Activated CD4-positive, alpha-beta T cell treated with anti-CD3 and anti-CD28 coated beads, Interleukin-2, Interleukin-6, amounts not matched to agents 100 ng/mL and 50 ng/mL, durations not matched to agents 16 hours and 8 hours (primary cell): ENCODE measurements around the gene MTIF3.

ENCODE experiments used
- DNase-seq: peaks from one replicate; pipeline ENCODE4 v3.0.0-alpha.2; 2020

The MTIF3 gene

DNA sequence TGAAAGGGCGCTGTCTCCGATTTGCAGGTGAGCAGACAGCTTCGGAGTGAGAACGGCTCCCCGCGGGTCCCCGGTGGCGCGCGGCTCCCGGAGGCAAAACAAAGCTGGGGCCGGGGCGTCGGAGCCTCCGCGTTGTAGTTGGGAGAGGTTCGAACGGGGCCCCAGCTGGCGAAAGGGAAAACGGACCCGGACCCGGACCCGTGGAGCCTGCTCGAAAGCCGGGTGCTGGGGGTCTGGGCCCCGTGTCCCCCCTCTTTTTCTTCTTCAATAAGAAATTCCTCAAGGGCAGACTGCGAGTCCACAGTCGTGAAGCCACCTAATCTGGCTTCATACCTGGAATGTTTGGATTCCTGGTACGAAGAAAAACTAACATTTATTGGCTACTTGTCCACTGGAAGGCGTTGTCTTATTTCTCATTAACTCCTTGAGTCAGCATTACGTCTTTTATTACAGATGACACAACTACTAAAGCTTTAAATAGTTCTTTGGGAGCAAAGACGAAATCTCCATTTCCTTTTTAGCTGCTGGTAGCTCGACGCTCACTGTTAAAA lies 632 bp upstream of the MTIF3 start:
- DNase-seq = no peak

GRCh38 chr13:27449081-27449603 lies 1.2 kb downstream of the MTIF3 start:
- no peak for DNase-seq

DNA sequence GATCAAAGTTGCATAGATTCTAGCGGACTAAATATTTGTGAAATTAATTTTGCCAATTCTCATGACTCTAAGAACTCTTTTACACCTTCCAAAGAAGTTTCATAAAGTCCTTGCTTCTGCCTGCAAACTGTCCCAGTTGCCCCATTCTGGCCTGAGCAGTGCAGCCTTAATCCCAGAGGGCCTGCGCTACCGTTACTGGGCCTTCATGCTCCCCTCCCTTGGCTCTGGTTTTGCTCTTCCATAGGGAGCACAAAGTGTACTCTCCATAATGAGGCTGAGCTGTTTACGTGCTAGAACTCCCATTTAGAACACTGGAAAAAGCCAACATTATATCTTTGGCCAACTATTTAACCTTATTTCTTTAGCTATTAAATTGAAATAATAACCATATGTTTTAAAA lies 2.1 kb downstream of the MTIF3 start:
- DNase-seq = no peak

GRCh38 chr13:27446986-27447583 lies 3.3 kb downstream of the MTIF3 start:
- DNase-seq = peak; percentile 40

DNA sequence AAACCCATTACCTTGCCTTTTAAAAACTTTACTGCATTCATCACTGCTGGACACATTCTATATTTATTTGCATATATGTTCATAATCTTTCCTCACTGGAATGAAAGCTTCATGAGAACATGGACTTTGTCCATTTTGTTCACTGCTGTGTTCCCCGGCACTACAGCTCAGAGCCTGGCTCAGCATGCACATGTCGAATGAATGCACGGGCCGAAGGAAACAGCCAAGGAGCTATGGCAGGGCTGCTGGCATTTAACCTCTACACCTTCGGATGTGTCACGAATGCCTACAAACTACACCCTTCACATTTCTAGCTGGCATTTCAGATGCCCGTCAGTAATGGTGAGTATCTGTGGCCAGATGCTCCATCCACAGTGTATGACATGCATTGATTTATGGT lies 7.6 kb downstream of the MTIF3 start:
- DNase-seq = no peak

DNA sequence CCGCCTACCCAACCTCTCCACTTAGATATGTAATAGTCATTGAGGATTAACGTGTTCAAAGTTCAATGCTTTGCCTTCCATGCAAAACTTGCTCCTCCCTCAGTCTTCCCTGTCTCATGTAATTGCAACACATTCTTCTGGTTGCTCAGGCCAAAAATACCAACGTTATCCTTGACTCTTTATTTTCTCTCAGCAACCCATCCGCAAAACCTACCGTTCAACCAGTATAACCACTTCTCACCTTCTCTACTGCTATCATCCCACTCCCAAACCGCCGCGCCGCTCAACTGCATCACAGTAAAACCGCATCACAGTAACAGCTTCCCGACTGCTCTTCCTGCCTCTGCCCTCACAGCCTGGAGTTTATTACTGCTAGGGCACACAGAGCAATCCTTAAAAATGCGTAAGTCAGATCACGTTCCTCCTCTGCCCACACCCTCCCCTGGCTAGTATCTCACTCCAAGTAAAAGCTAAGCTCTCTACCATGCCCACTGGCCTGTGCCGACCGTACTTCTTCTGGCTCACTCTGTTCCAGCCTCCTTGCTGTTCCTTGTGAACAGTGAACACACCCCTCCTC lies 8.2 kb downstream of the MTIF3 start:
- peak; percentile 45 for DNase-seq

DNA sequence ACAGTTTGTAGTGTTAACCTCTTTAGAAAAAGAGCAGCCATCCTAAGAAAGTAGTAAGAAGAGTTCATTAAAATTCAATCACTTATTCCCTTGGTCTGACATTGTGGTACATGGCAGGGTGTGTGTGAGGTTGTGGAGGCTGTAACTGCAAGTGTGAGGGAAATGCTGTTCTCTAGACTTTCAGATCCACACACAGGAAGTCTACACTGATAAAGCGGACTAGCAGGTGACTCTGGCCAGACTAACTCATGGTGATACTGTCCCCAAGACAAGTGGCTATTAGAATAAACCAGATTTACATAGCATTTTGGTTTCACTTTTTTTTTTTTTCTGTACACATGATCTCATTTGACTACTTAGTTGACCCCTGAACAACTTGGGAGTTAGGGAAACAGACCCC lies 10.0 kb downstream of the MTIF3 start:
- no peak for DNase-seq

GRCh38 chr13:27437126-27437525 lies 13.2 kb downstream of the MTIF3 start:
- no peak for DNase-seq

DNA sequence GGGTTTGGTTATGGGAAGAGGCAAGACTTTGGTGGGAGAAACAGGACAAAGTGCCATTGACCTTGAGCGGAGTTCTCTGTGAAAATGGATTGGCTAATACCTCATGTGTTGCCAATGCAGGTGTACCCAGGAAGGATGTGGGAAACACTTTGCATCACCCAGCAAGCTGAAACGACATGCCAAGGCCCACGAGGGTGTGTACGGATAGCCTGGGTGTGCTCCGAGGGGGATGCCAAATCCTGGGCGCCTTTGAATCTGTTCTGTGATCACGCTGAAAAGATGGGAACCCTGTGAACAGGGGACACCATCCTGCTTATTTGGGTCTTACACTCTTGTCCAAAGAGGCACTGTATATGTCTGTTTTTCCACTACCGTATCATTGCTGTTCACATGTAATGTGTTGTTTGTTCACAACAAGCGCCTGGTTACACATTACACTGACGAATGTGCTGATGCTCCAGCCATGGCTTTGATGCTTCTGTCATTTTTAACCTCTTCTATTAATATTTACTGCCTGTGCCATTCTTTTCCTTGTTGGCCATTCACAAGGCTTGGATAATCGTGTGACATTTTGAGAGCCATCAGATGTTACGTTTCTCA lies 17.7 kb downstream of the MTIF3 start:
- no peak for DNase-seq

GRCh38 chr13:27432180-27432579 lies 18.2 kb downstream of the MTIF3 start:
- DNase-seq = no peak

DNA sequence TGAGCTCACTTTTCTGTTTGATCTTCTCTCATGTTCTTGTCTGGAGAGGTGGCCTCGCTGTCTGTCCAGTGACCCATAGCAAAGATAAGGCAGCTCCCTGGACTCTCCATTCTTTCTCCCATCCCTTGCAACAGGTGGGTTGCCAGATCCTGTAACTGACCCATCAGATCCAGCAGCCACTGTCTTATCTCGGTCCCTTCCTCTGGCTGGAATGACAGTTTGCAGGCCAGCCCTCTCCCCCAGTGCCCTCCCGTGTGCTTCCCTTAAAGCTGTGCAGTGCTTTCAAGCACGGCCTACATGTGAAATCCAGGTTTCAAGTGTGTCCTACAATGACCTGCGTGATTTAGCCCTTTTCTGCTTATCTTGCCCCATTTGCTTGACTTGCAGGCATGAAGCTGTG lies 22.2 kb downstream of the MTIF3 start:
- DNase-seq = no peak

DNA sequence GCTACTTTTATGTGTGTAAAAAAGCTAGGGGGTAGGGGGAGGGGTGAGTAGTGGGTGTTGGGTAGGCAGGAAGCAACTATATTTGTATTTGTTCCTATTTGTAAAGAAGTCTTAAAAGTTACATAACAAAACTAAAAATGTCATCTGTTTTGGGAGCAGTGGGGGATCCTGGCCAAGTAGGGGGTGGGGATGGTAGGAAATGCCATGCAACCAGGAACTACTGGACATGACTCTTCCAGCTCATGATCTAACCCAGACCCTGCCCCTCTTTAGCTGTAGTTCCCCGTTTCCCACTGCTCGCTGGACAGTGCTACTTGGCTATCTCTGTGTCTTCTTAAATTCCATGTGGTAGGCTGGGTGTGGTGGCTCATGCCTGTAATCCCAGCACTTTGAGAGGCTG lies 22.7 kb downstream of the MTIF3 start:
- no peak for DNase-seq

GRCh38 chr13:27425918-27426630 lies 24.3 kb downstream of the MTIF3 start:
- DNase-seq = peak; percentile 89

DNA sequence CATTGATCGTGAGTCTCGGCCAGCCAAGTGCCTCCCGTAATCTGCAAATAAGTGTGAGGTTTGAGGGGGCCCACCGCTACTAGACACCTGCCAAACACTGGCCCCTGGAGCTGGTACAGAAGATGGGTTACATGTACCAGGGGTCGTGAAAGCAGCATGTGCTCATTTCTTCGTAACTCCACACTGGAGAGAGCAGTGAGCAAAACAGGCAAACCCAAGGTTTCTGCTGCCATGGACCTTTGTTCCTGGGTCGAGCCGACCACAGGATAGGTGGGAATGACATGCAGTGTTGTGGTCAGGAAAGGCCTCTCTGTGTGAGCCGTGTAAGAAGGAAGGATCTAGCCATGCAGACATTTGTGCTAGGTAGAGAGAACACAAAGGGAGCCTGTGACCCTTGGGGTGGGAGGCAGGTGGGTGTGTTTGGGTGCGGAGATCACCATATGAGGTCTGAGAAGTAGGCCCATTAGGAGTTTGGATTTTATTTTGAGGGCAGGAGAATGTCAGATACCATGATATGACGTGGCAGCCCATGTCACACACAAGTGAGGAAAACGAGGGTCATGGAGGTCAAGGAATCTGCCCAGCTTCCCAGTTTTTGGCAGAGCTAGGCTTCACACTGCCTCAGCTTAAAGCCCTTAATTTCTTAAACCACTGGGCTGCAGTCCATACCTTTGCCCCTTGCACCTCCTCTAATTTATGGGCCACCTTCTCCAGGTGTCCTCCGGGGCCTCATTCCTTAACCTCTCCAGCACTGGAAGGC lies 25.0 kb downstream of the MTIF3 start:
- peak; percentile 30 for DNase-seq

DNA sequence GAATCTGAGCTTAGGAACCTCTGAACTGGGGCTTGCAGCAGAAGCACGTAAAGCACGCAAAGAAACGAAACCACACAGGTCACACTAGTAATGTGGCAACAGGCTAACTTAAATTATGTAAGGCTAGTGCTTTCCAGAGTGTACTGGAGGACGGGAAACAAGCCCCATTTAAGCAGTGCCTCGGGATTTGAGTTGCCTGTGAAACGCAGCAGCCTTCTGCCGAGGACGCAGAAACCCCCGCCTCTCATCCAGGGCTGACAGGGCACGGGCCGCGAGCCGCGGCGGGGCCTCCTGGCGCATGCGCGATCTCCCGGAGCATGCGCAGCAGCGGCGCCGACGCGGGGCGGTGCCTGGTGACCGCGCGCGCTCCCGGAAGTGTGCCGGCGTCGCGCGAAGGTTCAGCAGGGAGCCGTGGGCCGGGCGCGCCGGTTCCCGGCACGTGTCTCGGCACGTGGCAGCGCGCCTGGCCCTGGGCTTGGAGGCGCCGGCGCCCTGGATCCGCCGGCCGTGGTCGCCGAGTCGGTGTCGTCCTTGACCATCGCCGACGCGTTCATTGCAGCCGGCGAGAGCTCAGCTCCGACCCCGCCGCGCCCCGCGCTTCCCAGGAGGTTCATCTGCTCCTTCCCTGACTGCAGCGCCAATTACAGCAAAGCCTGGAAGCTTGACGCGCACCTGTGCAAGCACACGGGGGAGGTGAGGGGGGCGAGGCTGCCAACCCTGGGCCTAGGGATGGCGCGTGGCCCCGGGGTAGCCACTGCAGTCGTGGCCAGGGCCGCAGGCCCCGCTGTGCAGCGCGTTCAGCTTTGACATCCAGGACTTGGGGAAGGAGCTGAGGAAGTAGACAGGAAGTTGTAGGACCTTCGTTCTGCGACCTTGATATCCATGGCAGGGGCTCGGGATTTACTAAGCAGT lies 25.9 kb downstream of the MTIF3 start, which contains the start of gene GTF3A:
Gene GTF3A (plus strand): TSS at position 374 of the 912 bp plus-strand sequence.
- peak; percentile 92 for DNase-seq

GRCh38 chr13:27423333-27423732 lies 27.0 kb downstream of the MTIF3 start:
- no peak for DNase-seq

- no peak for DNase-seq
These were observed 29.1 kb downstream of the MTIF3 start for GRCh38 chr13:27421101-27421871.

DNA sequence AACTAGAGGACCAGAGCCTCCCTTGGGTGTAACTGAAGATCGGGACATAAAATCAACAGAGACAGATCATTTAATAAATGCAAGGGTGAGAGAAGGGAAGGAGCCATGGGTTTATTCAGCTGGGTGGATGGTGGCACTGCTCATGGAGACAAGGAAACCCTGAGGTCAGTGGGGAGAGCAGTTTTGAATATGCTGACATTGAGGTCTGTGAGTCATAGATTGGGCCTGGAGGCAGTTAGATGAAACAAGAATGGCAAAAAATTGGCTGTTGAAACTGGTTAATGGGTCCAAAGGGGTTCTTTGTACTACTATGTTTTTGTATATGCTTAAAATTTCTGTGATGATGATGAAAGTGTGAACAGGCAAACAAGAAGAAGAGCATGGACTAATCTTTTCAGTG lies 31.0 kb downstream of the MTIF3 start:
- no peak for DNase-seq

GRCh38 chr13:27415116-27415515 lies 35.2 kb downstream of the MTIF3 start:
- no peak for DNase-seq

DNA sequence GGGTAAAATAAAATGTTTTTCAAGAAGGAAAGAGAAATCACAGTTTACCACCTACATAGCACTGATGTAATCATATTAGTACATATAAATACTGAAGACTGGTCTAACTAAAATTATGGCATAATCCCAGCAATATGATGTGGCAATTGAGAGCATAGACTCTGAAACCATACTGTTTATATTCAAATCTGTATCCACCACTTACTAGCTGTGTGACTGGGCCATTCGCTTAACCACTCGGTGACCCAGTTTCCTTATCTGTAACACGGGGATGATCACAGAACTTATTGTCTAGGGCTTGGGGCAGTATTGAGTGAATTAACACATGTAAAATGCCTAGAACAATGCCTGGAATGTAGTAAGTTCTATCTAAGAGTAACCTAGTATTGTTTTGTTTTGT lies 39.0 kb downstream of the MTIF3 start:
- DNase-seq = no peak

DNA sequence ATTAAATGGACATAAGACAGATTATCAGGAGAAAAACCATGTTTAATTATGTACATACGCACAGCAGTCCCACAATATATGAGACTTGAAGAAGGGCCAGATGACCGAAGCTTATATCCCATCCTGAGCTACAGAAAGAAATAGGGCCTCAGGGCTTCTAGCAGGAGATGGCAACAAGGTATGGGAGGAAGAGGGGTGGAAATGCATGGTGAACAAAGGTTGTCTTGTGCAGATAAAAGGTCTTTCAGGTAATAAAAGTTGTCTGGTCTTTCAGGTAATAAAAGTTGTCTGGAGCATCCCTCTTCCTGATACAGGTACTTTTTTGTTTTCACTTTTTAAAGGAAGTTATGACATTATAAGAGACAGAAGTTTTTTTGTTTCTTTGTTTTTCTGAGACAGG lies 41.4 kb downstream of the MTIF3 start:
- no peak for DNase-seq
